SK-N-DZ (cell line): Measurements from ENCODE around the gene SLC45A3. TPM values are rescaled to one million over a fixed set of nuclear protein-coding genes. Genes with fewer than 3 reads are reported as not detected.
"Not testable (repeated sequence)": the region's sequence is repeated elsewhere in the genome, so short reads cannot be mapped to it uniquely, and the experiment has no call there.

ENCODE experiments used
- DNase-seq: peaks from one replicate; pipeline ENCODE4 v3.0.0-alpha.2; 2015; ENCODE audit warnings: low spot score
- polyA plus RNA-seq, 2 experiments: library from polyadenylated mRNA; depleted of rRNA; stranded (reverse); fragments of >200 nt; gene quantifications; 2 replicates each; pipeline ENCODE4 v1.2.3, GENCODE V29; 2014

SLC45A3 gene, protein sequence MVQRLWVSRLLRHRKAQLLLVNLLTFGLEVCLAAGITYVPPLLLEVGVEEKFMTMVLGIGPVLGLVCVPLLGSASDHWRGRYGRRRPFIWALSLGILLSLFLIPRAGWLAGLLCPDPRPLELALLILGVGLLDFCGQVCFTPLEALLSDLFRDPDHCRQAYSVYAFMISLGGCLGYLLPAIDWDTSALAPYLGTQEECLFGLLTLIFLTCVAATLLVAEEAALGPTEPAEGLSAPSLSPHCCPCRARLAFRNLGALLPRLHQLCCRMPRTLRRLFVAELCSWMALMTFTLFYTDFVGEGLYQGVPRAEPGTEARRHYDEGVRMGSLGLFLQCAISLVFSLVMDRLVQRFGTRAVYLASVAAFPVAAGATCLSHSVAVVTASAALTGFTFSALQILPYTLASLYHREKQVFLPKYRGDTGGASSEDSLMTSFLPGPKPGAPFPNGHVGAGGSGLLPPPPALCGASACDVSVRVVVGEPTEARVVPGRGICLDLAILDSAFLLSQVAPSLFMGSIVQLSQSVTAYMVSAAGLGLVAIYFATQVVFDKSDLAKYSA
- polyA plus RNA-seq (2014; cell fraction: cytosol; rRNA removed) = 6.2 TPM in 2 replicates
- polyA plus RNA-seq (2014; cell fraction: nucleus; rRNA removed) = 4.5 and 4.9 TPM in 2 replicates

GRCh38 chr1:205680073-205680851, at the start of gene SLC45A3:
Gene SLC45A3 (minus strand): TSS chr1:205680509. CDS start chr1:205664656, 15,853 bp downstream.
- DNase-seq = no peak

GRCh38 chr1:205726619-205727125, 46.4 kb upstream of the SLC45A3 start:
- DNase-seq = no peak

GRCh38 chr1:205725514-205725913, 45.2 kb upstream of the SLC45A3 start:
- DNase-seq = no peak

DNA sequence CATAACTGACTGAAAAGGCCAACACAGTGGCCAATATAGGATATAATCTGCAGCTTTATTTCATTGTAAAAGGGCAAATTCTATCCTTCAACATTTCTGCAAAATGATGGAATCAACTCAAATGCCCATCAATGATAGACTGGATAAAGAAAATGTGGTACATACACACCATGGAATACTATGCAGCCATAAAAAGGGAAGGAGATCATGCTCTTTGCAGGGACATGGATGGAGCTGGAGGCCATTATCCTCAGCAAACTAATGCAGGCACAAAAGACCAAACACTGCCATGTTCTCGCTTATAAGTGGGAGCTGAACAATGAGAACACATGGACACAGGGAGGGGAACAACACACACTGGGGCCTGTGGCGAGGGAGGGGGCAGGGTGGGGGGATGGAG, 40.4 kb upstream of the SLC45A3 start:
- not testable (repeated sequence) for DNase-seq

GRCh38 chr1:205719762-205720161, 39.5 kb upstream of the SLC45A3 start:
- DNase-seq = no peak

- DNase-seq = no peak
Observed at GRCh38 chr1:205719015-205719414, 38.7 kb upstream of the SLC45A3 start.

DNA sequence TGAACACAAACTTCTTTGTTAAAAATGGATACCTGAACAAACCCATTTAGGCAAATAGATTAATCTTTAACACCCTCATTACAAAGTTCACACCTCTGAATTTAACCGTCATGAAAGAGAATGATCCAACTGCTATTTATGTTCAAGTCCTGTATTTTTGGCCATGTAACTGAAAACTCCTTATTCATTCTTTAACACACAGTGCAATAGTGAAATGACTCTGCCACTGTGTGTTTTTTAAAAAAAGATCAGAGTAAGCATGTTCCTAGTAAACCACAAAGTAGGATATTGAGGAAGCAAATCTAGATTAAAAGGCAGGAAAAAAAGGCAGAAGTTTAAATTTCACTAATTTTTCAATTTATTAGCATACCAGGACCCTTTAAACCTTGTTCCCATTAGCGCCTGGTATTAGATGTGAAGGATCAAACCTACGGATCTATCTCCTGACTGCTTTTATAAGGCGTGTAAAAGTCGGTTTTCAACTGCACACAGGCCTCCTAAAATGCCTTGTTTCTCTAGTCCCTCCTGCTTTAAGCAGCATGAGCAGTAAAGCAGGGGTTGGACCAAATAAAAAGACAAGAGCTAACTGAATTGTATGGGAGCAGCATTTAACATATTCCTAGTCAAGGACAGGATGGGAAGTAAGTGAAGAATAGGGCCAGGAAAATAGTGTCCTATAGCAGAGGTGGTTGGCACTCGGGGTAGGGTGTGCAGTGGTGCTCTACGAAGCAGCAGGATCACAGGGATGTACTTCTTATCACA, 36.2 kb upstream of the SLC45A3 start:
- no peak for DNase-seq

DNA sequence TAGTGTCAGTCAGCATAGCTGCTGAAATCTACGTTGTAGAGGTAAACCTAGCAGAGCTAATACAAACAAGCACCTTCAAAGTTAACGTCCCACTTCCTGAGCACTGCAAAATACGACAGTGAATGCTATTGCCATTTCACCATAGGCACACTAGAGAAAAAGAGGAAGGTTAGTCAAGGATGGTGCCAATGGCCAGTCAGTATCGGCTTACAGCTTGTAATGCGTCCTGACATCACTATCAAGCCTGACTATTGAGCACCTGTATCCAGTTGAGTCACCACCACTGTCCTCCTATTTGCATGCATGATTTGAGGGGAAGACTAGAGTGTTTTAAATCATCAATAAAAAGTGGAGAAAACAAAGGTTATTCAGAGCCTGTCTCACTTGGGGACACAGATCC, 35.3 kb upstream of the SLC45A3 start:
- no peak for DNase-seq

DNA sequence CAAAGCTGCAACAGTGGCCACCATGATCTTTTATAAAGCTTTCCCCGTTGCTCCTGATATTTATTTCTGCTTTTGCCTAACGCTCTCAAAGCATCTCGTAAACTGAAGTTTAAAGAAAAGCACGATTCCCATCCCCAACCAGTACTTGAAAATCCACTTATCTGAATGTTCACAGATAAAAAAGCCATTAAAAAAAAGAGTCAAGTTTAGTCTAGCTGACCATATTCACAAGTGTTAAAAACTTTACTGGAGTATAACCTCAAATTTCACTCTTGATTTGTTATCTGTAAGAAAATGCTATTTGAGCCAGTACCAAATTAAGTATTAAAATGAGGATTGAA, 34.6 kb upstream of the SLC45A3 start:
- DNase-seq = no peak

- DNase-seq = no peak
Observed at GRCh38 chr1:205714190-205714905, 34.0 kb upstream of the SLC45A3 start.

GRCh38 chr1:205711105-205712048, 31.1 kb upstream of the SLC45A3 start:
- peak; percentile 68 for DNase-seq

DNA sequence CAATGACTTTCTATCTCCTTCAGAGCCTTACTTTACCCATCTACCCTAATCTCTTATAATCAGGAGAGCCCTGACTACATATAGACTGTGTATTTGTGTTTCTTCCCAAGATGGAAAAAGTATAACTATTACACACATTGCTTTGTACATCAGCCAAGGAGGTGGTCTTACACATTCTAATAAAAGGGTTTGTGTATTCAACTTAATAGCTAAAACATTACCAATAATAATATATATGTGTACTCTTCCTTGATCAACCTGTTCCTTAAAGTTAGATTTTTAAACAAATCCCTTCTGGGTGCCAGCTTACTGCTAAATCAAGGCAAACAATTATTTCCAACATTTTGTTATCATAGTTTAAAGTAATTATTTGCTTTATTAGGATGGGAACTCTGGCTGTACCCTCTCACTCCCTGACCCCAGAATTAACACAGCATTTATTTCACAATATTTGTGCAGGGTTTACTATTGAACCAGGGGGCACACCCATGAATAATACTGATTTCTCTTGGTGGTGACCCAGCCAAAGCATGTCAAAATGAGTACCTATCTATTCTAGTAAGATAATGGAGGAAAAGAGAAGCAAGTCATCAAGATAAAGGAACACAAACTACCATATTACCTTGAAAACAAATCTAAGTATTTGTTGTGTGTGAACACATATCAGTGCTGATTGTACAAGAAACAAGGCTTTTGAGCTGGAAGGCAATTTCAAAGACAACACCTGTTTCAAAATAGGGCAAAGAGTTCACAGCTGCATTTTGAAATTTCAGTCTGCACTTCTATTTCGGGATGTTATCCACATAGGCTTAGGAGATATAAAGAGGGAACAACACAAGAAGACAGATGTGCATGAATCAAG, 30.1 kb upstream of the SLC45A3 start:
- no peak for DNase-seq

GRCh38 chr1:205709640-205710039, 29.3 kb upstream of the SLC45A3 start:
- DNase-seq = no peak

DNA sequence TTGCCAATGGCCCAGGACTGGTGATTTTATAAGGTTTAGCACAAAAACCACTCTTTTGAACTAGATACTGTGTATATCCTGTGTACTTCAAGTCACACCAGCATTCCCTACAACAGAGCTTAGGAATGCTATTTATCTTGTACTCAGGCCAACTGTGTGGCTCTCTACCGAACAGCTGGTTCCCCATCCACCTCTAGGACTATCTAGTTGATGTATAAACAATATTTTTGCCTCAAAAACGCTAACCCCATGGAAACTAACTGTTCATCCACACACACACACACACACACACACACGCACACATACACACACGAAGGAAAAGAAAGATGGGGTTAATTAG, 28.7 kb upstream of the SLC45A3 start:
- no peak for DNase-seq

DNA sequence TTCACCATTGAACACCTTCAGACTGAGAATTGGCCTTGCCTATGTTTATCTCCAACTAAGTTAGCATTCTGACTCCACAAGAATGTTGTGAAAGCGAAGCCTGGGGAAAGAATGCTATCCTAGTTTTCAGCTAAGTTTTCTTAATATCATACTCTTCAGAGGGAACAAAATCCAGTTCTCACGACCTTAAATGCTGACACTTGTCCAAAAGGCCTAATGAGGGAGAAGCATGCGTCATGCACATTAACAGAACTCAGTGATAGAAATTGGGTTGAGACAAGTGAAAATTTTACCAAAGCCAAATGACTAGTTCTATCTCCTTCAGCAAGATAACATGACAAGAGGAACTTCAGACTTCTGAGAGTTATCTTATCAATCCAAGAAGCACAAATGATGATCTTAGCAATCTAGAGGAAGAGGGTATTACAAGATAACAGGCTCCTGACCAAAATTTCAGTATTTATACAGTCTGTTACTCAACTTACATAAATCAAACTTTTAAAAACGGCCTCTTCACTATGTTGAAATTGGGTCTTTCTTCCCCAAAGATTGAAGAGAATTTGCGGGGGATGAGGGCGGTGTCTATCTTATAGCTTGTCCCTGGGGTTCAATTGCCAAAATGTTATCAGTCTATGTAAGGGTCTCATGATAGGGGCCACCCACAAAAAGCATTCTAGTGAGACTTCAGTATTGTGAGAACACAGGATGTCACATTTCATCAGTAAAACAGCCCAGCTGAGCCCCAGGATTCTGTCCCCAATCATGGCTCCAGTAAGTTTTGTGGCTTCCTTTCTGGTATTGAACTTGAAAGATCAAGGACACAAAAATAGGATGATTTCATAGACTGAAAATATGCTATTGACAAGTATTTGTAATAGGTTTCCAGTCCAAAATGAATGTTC, 26.5 kb upstream of the SLC45A3 start:
- no peak for DNase-seq

GRCh38 chr1:205704903-205705302, 24.6 kb upstream of the SLC45A3 start:
- no peak for DNase-seq

DNA sequence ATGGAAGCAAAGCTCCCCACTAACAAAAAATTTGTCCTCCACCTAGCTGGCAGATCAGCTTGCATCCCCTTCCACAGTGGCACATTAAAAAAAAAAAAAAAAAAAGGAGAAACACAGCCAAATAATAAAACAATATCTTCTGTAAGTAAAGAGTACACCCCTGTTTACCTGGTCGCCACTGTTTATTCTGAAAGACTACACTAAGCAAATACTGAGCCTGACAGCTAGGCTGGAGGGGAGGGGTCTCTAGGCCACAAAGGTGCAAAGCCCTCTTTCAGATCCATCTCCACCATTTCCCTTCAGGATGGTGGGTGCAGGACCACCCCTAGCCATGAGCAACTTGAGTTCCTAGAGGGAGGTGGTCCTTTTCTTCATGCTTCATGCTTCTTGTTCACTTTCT, 22.8 kb upstream of the SLC45A3 start:
- no peak for DNase-seq

DNA sequence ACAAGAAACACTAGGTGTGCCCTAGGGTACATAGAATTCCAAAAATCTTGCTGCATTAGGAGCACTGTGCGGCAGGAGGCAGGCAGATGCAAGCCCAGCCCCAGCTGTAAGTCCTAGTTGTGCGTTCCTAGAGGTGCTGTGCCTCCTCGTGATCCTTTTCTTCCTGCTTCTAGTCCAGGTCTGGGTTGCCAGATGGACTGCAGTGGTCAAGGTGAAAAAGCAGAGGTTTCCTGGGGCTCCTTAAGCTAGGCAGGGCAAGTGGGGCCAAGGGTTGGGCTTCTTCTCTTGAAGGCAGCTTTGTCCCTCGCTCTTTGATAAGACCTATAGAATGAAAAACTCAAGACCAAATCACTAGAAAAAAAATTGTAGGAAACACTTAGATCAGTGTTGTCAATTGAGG, 21.6 kb upstream of the SLC45A3 start:
- DNase-seq = no peak
